ENCODE measurements around the gene CHD1L. TPM values are rescaled to one million over a fixed set of nuclear protein-coding genes. Genes with fewer than 3 reads are reported as not detected.

The CHD1L gene
- polyA plus RNA-seq, 1 donor, result 20.2 TPM

Other genes starting within 250 kb of the CHD1L start
- gene PRKAB2, start 70.2 kb upstream of the CHD1L start, polyA plus RNA-seq (ENCODE audit: insufficient read length), result 46.4 TPM
- gene FMO5, start 17.3 kb upstream of the CHD1L start, polyA plus RNA-seq (ENCODE audit: insufficient read length), result 2.7 TPM

All from forelimb muscle (tissue), 1 donor.